ENCODE measurements around the gene XRCC1. TPM values are rescaled to one million over a fixed set of nuclear protein-coding genes. Genes with fewer than 3 reads are reported as not detected.

XRCC1 gene
- total RNA-seq, 1 donor from 2014 or later = 70.7 TPM

DNA sequence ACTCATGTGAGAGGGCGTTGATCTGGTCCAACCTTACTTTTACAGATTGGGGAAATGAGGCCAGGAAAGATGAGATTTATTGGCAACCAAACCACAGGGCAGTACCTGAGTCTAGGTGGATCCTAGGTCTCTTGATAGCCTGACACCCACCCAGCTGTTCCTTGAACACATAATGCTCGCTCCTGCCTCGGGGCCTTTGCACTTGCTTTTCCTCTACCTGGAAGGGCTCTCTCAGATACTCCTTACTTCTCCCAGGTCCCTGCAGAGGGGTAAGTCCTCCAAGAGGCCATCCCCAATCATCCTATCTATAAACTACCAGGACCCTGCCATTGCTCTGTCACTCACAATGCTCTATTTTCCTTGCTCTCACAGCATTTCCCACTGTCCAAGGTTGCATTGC is 34.9 kb downstream of the XRCC1 start:
- H3K4me3 Mint-ChIP-seq (ENCODE audit: low read depth) = no peak overlapping the region
- H3K27ac Mint-ChIP-seq = no peak overlapping the region
- DNase-seq (ENCODE audit: low spot score, unreplicated experiment) = no peak
- peaks cover 52% of the 10 kb centered on the region for H3K36me3 Mint-ChIP-seq (ENCODE audit: insufficient read depth)
- H3K4me1 Mint-ChIP-seq (ENCODE audit: low read depth) = peaks cover under 1% of the 10 kb centered on the region
- peaks cover 5% of the 10 kb centered on the region for H3K9me3 Mint-ChIP-seq (ENCODE audit: low read depth)
- TF ChIP-seq, protein P1, sequence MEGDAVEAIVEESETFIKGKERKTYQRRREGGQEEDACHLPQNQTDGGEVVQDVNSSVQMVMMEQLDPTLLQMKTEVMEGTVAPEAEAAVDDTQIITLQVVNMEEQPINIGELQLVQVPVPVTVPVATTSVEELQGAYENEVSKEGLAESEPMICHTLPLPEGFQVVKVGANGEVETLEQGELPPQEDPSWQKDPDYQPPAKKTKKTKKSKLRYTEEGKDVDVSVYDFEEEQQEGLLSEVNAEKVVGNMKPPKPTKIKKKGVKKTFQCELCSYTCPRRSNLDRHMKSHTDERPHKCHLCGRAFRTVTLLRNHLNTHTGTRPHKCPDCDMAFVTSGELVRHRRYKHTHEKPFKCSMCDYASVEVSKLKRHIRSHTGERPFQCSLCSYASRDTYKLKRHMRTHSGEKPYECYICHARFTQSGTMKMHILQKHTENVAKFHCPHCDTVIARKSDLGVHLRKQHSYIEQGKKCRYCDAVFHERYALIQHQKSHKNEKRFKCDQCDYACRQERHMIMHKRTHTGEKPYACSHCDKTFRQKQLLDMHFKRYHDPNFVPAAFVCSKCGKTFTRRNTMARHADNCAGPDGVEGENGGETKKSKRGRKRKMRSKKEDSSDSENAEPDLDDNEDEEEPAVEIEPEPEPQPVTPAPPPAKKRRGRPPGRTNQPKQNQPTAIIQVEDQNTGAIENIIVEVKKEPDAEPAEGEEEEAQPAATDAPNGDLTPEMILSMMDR (IDR thresholded peaks at IDR 0.05; ENCODE audit: unreplicated experiment) = no peak
- no peaks in the 10 kb centered on the region for H3K27me3 Mint-ChIP-seq

DNA sequence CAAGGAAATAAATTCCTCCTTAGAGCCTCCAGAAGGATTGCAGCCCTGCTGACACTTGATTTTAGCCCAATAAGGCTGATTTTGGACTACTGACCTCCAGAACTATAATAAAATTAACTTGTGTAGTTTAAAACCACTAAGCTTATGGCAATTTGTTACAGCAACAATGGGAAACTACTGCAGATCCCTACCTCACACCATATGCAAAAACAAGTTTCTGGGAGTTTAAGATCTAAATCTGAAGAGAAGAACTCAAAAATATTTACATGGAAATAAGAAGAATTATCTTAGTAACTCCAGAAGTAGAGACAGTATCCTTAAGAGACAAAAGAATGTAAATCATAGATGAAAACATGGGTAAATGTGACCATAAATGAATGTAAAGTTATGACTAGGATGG is 36.4 kb downstream of the XRCC1 start:
- no peak overlapping the region for H3K27ac Mint-ChIP-seq
- TF ChIP-seq, protein P1 (IDR thresholded peaks at IDR 0.05; ENCODE audit: unreplicated experiment) = no peak
- peaks cover 47% of the 10 kb centered on the region for H3K36me3 Mint-ChIP-seq (ENCODE audit: insufficient read depth)
- peaks cover 2% of the 10 kb centered on the region for H3K4me1 Mint-ChIP-seq (ENCODE audit: low read depth)
- no peaks in the 10 kb centered on the region for H3K27me3 Mint-ChIP-seq
- DNase-seq (ENCODE audit: low spot score, unreplicated experiment) = no peak
- peaks cover 5% of the 10 kb centered on the region for H3K9me3 Mint-ChIP-seq (ENCODE audit: low read depth)
- H3K4me3 Mint-ChIP-seq (ENCODE audit: low read depth) = no peak overlapping the region

DNA sequence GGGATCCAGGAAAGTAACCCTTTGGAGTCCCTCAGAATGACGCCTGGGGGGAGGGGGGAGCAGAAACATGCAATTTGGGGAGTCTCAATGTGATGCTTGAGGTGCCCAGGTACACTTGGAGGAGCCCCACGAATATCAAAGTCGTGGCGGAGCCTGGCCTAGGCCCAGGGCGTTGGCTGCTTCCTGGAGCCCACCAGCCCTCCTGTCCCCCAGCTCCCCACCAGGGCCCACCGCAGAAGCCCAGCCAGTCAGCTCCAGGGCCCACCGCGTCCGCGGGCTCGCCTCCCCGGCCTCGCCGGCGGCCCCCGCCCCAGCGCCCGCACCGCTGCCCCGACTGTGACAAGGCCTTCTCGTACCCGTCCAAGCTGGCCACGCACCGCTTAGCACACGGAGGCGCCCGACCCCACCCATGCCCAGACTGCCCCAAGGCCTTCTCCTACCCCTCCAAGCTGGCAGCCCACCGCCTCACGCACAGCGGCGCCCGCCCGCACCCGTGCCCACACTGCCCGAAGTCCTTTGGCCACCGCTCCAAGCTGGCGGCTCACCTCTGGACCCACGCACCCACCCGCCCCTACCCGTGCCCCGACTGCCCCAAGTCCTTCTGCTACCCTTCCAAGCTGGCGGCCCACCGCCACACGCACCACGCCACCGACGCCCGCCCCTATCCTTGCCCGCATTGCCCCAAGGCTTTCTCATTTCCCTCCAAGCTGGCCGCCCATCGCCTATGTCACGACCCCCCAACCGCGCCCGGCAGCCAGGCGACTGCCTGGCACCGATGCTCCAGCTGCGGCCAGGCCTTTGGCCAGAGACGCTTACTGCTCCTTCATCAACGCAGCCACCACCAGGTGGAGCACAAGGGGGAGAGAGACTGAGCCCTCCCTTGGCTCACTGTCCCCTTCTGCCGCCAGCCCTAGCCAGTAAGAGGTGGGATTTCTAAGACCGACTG is 40.2 kb downstream of the XRCC1 start:
- Mint-ChIP-seq H3K27me3 (no peaks in the 10 kb centered on the region), H3K9me3 (ENCODE audit: low read depth) (peaks cover 5% of the 10 kb centered on the region), H3K4me1 (ENCODE audit: low read depth) (peaks cover 7% of the 10 kb centered on the region), H3K36me3 (ENCODE audit: insufficient read depth) (peaks cover 27% of the 10 kb centered on the region), H3K4me3 (ENCODE audit: low read depth) (peak overlapping the region; percentile 41), H3K27ac (no peak overlapping the region)
- DNase-seq (ENCODE audit: low spot score, unreplicated experiment) = peak; percentile 49
- TF ChIP-seq, protein P1 (IDR thresholded peaks at IDR 0.05; ENCODE audit: unreplicated experiment) = peak; percentile 61

DNA sequence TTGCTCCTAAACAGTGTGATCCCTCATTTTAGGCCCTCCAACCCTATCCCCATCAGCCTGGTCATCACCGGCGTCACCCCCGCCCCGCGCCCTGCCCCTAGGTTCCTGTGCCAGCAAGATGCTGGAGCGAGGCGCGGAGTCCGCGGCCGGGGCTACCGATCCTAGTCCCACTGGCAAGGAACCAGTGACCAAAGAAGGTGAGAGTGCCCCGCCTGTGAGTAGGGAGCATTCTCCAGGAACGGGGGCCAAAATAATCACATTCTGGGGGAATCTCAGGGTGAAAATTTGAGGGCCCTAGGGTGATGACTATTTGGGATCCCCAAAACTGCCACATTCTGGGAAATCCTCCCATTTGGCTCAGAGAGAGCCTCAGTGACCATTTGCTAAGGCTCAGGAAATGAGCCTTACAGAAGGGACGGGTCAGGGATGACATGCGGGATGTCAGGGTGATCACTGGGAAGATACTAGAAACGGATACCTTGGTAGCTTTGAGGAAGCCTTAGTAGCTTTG is 41.0 kb downstream of the XRCC1 start:
- peaks cover 20% of the 10 kb centered on the region for H3K36me3 Mint-ChIP-seq (ENCODE audit: insufficient read depth)
- TF ChIP-seq, protein P1 (IDR thresholded peaks at IDR 0.05; ENCODE audit: unreplicated experiment) = no peak
- peak overlapping the region; percentile 79 for H3K4me3 Mint-ChIP-seq (ENCODE audit: low read depth)
- H3K27ac Mint-ChIP-seq = peak overlapping the region; percentile 97
- peaks cover 7% of the 10 kb centered on the region for H3K4me1 Mint-ChIP-seq (ENCODE audit: low read depth)
- H3K9me3 Mint-ChIP-seq (ENCODE audit: low read depth) = peaks cover 4% of the 10 kb centered on the region
- H3K27me3 Mint-ChIP-seq = no peaks in the 10 kb centered on the region
- no peak for DNase-seq (ENCODE audit: low spot score, unreplicated experiment)

DNA sequence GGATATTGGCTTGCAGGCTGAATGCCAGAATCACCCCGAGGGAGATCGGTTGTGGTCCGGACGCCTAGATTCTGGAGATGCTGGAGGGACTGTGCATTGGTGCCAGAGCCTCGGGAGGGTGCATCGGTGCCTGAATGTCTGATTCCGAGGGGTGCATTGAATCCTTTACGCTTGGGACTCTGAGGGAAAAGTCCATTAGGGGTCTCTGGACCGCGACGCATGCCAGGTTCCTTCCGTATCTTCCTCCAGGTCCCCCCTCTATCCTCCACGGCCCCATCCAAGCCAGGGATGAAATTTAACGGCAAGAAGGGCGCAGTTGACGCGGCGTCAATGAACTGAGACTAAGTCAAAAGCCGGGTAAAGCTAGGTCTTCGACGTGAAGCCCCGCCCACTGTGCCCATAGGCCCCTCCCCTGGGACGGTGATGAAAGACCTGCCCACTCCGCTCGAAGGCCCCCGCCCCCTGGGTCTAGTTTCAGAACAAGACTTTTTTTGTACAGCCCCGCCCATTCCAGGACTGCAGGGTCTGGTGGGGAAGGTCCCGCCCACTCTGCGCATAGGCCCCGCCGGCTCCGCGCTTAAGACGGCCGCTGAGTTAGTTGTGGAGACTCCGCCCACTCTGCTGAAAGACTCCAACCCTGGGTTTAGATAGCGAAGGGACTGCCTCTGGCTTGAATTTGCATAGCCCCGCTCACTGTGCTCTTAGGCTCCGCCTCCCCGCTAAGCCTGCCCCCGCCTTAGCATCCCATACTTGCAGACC is 41.6 kb downstream of the XRCC1 start:
- Mint-ChIP-seq H3K36me3 (ENCODE audit: insufficient read depth) (peaks cover 13% of the 10 kb centered on the region), H3K4me3 (ENCODE audit: low read depth) (peak overlapping the region; percentile 79), H3K27ac (peak overlapping the region; percentile 97), H3K9me3 (ENCODE audit: low read depth) (no peaks in the 10 kb centered on the region), H3K4me1 (ENCODE audit: low read depth) (peaks cover 7% of the 10 kb centered on the region), H3K27me3 (no peaks in the 10 kb centered on the region)
- DNase-seq (ENCODE audit: low spot score, unreplicated experiment) = peak; percentile 96
- TF ChIP-seq, protein P1 (IDR thresholded peaks at IDR 0.05; ENCODE audit: unreplicated experiment) = no peak

Measured in progenitor cell of endocrine pancreas (in vitro differentiated cells).